Stimulated activated CD8-positive, alpha-beta memory T cell treated with anti-CD3 and anti-CD28 coated beads, Interleukin-15, amount 100 ng/mL, for 4 hours (primary cell): ENCODE data around the gene DVL1.
"Not testable (repeated sequence)": the region's sequence is repeated elsewhere in the genome, so short reads cannot be mapped to it uniquely, and the experiment has no call there.

ENCODE experiments used
- DNase-seq, 2 donors: peaks; one replicate each; pipeline ENCODE4 v3.0.0-alpha.2; 2020; ENCODE audit warnings: low read depth in 2 of 2

DVL1 gene

DNA sequence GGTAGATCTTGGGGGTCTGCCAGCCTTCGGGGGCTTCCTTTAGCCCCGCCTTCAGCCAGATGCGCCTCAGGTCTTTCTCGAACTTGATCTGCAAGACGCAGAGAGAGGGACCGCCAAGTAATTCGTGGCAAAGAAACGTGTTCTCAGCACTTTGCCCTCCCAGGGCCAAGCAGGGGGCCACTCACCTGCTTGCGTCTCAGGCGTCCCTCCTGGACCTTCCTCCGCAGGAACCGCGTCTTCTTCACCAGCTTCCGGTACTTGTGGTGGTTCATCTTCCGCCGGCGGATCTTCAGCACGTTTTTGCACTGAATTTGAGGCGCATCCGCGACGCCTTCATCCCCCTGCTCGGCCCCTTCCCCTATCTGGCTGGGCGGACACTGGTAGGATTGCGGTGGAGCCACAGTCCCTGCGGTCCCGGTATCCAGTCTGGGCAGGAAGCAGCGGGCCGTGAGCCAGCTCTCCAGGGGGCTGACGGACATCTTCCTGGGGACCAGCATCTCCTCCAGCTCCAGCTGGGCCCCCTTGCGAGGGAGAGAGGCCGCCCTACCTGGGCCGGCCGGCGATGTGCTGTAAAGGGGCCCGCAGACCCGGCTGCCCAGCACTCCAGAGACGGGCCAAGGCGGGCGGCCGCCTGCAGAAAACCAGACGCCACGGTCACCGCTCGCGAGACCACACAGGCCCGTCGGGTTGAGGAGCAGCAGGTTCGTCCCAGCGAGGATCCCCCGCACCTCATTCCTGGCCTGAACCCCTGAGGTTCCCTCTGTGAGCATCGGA lies 24.8 kb upstream of the DVL1 start:
- DNase-seq, result no peak

DNA sequence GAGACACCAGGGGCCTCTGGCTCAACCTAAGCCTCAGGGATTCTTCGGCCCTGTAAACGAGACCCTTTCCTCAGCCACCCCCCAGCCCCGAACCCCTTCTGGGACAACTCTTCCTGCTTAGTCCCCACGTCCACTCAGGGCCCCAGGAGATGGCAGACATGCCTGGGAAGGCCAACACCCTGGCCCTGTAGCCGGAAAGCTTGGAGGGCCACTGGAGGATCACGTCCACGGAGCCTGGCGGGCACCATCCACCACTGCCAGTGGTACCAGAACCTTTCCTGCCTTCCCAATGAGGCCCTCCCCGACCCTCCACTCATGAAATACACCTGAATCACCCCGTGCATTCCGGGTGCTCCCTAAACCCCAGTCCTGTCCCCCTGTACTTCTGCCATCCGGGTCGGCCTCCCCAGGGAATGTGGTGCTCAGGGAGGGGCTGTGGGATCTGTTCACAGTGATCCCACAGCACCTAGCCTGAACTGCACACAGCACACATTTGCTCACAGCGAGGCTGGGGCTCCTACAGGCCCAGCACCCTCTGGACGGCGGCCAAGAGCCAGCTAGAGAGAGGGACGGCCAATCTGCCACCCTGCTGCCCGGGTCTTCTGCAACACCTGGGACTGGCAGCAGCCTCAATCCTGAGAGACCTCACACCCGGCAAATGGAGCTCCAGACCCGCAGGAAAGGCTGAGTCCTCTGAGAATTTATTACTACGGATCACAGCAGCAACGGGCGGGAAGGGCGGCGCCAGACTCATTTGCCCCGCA lies 24.0 kb upstream of the DVL1 start:
- DNase-seq, result no peak

DNA sequence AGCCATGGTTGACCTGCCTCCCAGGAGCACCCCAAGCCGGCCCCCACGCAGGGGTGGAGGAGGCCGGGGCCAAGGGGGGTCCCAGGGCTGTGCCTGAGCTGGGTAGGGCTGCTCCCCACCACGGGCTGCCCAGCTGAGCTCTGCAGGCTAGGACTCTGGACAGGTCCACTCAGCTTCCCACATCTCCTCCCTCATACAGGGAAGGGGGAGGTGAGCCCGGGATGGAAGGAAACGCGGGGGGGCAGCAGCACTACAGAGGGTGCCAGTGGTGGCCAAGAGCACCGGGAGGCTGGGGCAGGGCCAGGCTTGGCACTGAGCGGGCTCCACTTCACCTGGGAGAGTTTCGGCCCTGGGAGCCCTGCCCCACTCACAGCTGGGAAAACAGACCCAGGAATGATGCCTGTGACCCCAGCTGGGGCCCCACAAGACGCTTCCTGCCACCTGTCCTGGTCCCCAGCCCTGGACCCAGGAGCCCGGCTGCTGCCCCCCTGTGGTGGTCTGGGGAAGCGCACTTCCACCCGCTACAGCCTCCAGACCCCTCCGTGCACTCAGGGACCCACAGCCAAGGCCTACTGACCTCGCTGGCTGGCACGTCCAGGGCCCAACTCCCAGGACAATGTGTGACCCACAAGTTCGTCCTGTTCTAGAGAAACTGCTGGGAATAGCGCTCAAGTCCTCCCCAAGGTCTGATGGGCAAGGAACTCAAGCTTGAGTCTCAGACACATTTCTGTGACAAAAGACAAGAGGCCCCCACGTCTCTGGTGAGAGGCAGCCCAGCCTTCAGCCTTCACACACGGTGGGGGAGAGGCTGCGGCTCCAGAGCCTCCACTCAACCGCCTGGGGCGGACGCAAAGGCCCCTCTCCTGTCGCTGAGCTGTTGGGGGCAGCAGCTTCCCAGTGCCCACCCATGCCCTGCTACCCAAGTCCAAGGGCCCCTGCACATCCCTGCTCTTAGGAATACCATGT lies 22.8 kb upstream of the DVL1 start:
- peak; percentile 50 to 59 for DNase-seq

DNA sequence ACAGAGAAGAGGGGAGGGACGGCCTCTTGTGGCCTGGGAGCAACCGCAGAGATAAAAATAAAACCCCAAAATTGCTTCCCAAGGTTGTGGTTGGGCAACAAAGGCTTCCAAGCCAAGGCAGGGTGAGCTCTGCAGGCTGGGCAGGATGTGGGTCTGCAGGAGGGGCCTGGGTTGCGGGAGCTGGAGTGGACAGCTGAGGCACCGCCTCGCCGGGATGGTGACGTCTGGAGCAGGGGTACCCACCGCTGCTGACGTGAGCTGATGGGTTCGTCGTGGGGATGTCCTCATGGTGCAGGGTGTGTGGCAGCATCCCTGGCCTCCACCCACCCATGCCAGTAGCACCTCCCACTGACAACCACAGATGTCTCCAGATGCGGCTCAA lies 22.1 kb upstream of the DVL1 start:
- DNase-seq, result peak in 1 of 2 donors; percentile 13

DNA sequence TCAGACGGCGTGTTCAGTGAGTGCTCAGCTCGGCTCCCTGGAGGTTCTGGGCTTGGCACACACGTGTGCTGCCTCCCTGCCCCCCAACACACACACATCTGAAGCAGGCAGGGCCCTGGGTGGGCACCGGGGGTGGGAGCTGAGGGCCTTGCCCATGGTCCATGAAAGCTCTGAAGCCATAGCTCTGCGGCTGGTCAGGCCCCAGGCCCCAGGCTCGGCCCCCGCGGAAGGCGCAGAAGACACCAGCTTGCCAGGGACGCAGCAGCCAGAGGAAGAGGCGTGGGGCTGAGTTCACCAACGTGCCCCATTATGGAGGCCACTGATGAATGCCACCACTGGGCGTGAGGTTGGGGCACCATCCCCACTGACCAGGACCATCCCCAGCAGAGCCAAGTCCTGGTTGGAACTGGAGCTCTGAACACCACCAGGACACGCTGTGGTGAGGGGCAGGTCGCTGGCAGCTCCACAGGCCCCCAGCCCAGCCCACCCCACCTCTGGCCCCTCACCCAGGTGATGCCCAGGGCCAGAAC lies 21.6 kb upstream of the DVL1 start:
- DNase-seq, result no peak

DNA sequence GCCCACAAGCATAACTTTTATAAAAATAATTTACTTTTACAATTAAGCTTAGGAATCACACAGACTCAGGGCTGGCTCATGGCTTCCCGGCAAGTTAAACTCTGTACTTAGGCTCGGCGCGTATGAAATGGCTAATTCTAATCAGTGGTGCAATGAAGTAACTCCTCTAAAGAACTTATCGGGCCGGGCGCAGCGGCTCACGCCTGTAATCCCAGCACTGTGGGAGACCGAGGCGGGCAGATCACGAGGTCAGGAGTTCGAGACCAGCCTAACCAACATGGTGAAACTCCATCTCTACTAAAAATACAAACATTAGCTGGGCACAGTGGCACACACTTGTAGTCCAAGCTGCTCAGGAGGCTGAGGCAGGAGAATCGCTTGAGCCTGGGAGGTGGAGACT lies 20.9 kb upstream of the DVL1 start:
- not testable (repeated sequence) for DNase-seq

DNA sequence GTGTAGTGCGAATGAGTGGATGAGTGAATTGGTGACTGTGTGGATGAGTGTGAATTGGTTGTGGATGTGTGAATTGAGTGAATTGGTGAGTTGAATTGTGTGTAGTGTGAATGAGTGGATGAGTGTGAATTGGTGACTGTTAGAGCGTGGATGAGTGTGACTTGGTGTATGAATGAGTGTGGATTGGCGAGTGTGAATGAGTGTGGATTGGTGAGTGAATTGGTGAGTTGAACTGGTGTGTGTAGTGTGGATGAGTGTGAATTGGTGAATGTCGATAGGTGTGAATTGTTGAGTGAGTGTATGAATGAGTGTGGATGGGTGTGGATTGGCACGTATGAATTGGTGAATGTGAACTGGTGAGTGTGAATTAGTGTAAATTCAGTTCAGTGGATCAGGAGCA lies 18.1 kb upstream of the DVL1 start:
- DNase-seq, result no peak

DNA sequence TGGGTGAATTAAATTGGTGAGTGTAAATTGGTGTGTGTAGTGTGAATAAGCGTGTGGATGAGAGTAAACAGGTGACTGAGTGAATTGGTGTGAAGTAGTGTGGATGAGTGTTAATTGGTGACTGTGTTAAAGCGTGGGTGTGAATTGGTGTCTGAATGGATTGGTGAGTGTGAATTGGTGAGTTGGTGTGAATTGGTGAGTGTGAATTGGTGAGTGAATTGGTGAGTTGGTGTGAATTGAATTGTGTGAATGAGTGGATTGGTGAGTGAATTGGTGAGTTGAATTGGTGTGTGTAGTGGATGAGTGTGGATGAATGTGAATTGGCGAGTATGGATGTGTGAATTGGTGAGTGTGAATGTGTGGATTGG lies 17.5 kb upstream of the DVL1 start:
- no peak for DNase-seq

DNA sequence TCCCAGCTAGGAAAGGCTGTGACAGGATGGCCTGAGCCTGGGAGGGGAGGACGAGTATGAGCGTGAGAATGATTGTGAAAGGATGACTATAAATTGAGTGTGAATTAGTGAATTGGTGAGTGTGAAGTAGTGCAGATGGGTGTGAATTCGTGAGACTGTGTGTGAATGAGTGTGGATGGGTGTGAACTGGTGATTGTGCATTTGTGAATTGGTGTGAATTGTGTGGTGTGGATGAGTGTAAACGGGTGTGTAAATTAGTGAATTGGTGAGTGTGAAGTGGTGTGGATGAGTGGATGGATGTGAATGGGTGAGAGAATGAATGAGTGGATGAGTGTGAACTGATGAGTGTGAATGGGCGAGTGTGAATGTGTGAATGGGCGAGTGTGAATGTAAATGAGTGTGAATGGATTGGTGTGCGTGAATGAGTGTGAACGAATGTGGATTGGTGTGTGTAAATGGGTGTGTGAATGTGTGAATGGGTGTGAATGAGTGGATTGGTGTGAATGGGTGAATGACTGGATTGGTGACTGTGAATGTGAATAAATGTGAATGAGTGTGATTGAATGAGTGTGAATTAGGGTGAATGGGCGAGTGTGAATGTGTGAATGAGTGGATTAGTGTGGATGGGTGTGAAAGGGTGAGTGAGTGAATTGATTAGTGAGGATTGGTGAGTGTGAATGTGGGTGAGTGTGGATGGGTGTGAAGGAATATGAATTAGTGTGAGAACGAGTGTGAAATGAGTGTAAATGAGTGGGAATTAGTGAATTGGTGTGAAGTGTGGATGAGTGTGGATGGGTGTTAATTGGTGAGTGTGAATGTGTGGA lies 16.9 kb upstream of the DVL1 start:
- DNase-seq, result no peak

DNA sequence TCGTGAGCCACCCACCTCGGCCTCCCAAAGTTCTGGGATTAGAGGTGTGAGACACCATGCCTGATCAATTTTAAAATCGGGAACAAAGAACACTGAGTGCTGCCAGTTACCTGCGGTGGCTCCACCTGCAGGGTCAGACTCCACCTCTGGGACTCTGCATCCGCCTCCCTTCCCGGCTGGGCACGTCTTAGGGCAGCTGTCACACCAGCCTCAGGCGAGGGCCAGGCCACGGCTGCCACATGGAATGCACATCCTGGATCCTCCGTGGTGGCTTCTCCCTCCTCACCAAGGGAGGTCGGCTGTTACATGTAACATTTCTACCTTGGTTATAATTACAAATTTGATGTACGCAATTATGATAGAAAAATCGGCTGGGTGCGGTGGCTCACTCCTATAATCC lies 15.0 kb upstream of the DVL1 start:
- DNase-seq, result no peak

DNA sequence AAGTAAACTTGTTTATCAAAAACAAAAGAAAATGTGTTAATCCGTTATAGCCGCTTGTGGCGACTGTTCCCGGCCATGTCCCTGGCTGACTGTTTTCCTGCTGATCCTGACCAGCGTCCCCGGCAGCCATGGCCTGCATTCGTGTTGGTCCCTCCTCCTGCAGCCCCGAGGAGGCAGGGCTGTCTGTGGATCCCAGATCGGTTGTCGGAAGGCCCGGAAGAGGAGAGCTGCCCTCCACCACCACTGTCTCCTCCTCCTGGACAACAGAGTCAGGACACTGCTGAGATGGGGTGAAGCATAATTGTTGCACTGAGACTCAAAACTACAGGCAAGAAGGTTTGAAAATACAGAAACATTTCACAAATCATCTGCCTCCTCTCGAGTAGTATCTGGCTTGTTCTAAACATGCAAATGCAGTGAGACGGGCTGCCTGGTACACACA lies 12.8 kb upstream of the DVL1 start:
- DNase-seq, result no peak

DNA sequence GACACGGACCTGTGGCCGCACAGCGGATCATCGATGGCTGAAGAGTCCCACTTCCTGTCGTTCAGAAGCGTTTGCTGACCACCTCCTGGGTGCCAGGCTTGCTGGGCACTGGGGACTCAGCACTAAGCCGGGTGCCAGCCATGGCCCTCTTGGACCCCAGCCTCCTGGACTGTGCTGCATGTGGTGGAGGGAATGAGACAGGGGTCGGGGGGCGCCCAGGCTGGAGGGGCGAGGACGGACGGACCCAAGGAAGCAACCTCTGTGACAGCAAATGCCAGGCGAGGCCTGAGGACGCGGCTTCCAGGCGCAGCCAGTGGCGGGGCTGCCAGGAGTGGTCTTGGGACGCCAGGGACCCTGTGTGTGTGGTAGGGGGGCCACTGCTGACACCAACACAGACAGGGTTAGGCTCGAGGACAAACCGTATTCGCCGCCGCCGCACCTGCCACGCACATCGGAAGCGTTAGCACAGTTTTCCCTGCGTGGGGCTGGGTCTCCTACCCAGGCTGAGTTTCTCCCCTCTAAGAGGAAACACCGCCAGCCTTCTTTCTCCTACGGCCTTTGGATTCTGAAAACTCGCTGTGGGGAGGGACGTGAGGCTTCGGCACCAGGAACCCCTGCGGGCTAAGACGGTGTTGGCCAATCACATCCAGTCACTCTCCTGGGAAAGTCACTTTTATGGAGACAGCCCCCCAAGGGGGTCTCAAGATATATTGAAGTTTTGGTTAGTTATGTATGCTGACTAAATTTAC lies 12.2 kb upstream of the DVL1 start:
- no peak for DNase-seq

DNA sequence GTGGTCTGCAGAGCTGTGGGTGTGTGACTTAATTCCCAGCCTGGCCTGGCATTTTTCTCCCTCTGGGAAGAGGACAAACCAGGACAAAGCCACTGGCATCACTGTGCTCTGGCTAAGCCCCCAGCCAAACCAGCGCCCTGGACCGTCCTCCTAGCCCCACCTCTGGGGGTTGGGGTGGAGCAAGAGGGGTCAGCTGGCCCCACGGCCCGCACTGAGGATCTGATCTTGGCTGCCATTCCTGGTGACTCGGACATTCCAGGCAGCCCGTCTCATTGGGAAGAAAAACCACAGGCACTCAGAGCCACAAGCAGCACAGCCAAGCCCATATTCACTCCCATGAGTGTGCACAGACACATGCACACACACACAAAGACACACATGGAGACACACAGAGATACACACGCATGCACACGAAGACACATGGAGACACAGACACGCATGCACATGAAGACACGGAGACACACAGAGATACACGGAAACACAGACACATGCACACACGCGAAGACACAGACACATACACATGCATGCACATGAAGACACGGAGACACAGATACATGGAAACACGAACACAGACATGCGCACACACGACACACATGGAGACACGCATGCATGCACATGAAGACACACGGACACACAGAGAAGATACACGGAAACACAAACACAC lies 11.4 kb upstream of the DVL1 start:
- no peak for DNase-seq

DNA sequence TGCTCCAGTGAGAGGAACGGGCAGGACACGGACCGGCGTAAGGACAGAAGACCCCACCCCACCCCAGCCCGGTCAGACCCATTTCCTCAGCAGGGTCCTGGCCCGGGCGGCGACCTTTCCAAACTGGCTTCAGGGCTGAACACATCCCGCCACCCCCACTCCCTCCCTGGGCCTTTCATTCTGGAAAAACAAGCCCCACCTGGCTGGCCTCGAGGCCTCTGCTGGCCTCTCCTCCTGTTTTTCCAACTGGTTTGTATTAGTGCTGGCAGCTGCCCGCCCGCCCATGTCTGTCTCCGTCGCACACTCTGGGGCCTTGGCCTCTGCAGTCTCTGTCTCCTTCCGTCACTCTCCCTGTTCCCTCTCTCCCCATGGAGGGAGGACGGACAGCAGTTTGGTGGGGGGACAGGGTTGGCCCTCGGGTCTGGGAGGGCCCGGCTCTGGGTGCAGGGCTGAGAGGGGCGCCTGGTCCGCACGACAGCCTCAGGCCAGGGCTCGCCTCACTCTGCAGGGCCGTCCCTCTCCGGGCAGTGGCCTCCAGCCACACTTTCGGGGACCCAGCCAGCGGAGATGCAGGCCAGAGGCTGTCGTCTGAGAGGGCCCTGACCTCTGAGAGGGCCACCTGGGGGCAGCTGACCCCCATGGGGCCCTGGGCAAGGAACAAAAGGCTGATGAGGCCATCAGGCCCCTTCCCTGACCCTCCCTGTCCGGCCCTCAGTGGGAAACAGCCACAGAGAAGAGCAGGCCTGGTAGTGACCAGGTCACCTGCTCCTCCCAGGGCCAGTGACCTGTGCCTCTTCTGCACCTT lies 10.6 kb upstream of the DVL1 start:
- no peak for DNase-seq

DNA sequence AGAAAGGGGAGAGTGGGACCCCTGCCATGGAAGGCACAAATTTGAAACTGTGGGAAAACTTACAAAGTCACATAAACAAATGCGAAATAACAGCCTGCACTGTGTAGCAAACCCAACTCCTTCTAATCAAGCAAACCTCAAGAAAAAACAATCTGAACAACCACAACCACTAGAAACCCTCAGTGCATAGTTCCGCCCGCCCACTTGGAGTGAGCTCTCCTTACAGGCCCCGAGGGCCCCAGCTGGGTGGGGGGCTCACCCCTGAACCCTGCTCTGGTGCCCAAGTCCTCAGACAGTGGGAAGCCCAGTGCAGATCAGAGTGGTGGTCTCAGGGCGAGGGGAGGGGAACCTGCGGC lies 10.1 kb upstream of the DVL1 start:
- no peak for DNase-seq

DNA sequence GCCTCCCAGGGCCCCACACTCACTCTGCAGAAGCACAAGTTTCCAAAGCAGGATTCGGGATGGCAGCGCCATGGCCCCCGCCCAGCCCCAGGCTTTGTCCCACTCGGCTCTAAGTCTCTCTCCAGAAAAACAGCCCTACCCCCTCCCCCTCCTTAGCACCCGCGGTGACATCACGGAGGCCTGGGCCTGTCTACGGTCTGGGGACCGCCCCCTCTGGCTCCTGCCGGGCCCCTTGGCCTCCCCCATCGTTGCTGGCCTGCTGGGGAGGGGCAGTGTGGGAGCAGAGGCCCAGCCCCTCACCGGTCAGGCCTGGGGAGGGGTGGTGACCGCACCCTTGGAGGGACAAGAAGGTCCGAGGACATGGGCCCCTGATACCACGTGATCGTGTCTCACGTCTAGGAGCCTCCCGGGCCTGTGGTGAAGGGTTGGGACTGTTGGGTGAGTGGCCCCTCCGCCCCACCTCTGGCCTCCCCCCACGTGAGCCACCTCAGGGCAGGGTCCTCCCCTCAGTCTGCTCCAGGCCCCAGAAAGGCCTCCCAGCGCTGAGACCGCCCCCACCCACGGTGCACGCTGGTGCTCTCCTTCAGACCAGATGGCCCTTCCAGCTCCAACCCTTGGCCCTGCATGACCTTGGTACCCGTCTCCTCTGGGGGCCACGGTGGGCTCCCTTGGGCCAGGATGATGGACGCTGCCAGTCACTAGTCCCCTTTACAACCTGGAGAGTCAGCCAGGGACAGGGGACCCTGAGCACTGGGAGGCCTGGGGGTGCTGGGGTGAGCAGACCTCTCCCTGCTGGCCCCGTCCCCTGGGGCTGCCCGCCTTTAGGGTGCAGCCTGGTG lies 9.4 kb upstream of the DVL1 start, which contains the start of gene MXRA8:
TSS of gene MXRA8 (minus strand) at position 123 of the 839 bp plus-strand sequence. CDS start at position 72, 51 bp downstream.
- no peak for DNase-seq

DNA sequence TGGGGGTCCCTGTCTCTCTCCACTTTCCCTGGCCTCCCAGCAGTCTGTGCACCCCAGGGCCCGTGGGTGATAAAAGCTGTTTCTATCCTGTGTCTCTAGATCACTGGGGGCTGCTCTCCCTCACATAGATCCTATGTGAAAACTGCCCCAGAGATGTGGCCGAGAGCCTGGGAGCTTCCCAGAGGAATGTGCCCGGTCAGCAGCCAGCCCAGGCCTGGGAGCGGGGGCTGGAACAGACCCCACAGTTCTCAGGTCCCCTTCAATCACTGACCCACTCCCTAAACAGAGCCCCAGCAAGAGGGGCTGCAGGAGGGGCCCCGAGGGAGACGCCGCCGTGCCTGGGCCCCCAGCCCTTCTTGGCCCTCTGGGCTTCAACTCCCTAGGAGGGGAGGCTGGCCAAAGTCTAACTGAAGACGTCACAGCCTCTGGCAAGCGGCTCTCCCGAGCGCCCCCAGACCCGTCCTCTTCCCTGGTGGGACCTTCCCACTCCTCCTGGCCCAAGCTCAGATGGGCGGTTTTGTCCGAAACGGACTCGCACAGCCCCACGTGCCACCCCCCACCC lies 8.7 kb upstream of the DVL1 start:
- DNase-seq, result no peak
